Muscle of leg (tissue), 11 donors: ENCODE results near the gene TMEM169. TPM values are rescaled to one million over a fixed set of nuclear protein-coding genes. Genes with fewer than 3 reads are reported as not detected.

Experiments
- DNase-seq: peaks from one replicate; pipeline ENCODE4 v3.0.0; 2013
- H3K27ac ChIP-seq: one replicate; pipeline ENCODE4 v1.5.1; 2013; ENCODE audit warnings: mild to moderate bottlenecking, low read length, control low read depth
- H3K27me3 ChIP-seq: one replicate; pipeline ENCODE4 v1.6.1; 2013; ENCODE audit warnings: low read length; ENCODE audit not compliant: control insufficient read depth, insufficient read depth
- H3K36me3 ChIP-seq: one replicate; pipeline ENCODE4 v1.6.1; 2013; ENCODE audit warnings: low read length; ENCODE audit not compliant: control insufficient read depth, insufficient read depth
- H3K4me1 ChIP-seq: one replicate; pipeline ENCODE4 v1.6.1; 2013; ENCODE audit warnings: low read length; ENCODE audit not compliant: control insufficient read depth, insufficient read depth
- H3K4me3 ChIP-seq: one replicate; pipeline ENCODE4 v1.5.1; 2013; ENCODE audit warnings: low read length, control low read depth
- H3K9me3 ChIP-seq: replicated peaks from 2 replicates; pipeline ENCODE4 v1.6.1; 2013; ENCODE audit warnings: low read depth, low read length; ENCODE audit not compliant: control insufficient read depth
- WGBS: methylation state at CpG from one replicate; pipeline ENCODE4 v1.1.5; 2013; ENCODE audit warnings: missing lambda C conversion rate; ENCODE audit not compliant: insufficient coverage; 5-methylcytosine and 5-hydroxymethylcytosine counted together
- polyA plus RNA-seq, 8 donors: library from polyadenylated mRNA; unstranded; fragments of 120-200 nt; gene quantifications; one replicate each; pipeline versions ENCODE4 v1.2.1 to v1.2.3, GENCODE V29; 2013; ENCODE audit warnings: inconsistent platforms in 1 of 8, low replicate concordance in 1 of 8; ENCODE audit not compliant: insufficient read length in 8 of 8, insufficient read depth in 1 of 8
- total RNA-seq: library from RNA; stranded (reverse); fragments of 120-200 nt; gene quantifications from one replicate; pipeline ENCODE4 v1.2.4, GENCODE V29; 2013

Gene TMEM169
- total and polyA plus RNA-seq, 9 donors: 2.8 to 5.9 (median 3.9) TPM

DNA sequence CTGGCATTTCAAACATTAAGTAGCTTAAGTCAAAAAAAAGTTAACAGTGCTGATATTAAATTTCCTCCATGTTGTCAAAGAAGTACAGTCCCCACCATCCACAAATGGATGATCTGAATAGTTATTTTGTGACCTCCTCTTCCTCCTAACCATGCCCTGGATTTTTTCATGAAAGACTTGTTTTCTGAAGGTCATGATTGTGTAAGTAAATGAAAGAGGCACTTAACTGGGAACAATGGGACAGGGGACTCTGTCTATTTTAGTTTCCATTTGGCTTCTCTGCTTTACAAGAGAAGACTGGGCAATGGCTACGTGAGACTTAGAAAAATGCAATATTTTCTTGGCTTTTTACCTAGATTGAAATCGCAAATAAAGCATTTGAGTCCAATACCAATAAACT, 32.3 kb upstream of the TMEM169 start:
- WGBS: no CpG with 5 or more reads among the region's 2 CpGs
- no peak for DNase-seq
- no peak overlapping the region for H3K27ac ChIP-seq
- no peaks in the 10 kb centered on the region for H3K27me3 ChIP-seq
- no peaks in the 10 kb centered on the region for H3K9me3 ChIP-seq
- H3K4me3 ChIP-seq: no peak overlapping the region
- peaks cover 3% of the 10 kb centered on the region for H3K36me3 ChIP-seq
- no peaks in the 10 kb centered on the region for H3K4me1 ChIP-seq

DNA sequence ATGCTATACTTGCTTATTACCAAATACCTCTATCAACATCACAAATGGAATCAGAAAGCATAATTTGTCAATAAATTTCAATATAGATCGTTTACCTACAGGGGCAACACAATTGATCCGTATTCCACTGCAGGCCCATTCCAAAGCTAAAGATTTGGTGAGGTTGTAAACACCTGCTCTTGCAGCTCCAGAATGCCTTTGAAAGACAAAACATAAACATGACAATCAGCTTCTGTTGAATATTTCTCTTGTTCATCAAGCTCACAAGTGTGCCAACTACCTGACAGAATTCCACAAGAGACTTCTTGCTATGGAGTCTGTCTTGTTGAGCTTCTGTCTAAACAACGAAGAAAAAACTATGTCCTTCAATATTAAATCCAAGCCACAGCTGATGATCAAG, 30.4 kb upstream of the TMEM169 start:
- 100% methylated on average over 2 of the region's 3 CpGs for whole genome bisulfite sequencing
- Histone ChIP-seq H3K27me3 (no peaks in the 10 kb centered on the region), H3K9me3 (no peaks in the 10 kb centered on the region), H3K36me3 (no peaks in the 10 kb centered on the region), H3K27ac (no peak overlapping the region), H3K4me1 (no peaks in the 10 kb centered on the region), H3K4me3 (no peak overlapping the region)
- DNase-seq: no peak

DNA sequence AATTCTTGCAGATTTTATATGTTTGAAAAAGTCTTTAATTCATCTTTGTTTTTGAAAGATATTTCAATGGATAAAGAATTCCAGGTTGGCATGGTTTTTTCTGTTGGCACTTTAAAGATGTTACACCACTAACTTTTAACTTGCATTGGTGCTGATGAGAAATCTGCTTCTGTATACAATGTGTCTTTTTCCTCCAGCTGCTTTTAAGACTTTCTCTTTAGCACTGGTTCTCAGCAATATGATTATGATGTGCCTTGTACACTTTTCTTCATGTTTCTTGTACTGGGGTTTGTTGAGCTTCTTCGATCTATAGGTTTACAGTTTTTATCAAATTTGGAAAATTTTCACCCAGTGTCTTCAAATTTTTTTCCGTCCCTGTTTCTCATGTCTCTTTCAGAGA, 29.3 kb upstream of the TMEM169 start:
- H3K4me1 ChIP-seq: no peaks in the 10 kb centered on the region
- H3K4me3 ChIP-seq: no peak overlapping the region
- no peaks in the 10 kb centered on the region for H3K27me3 ChIP-seq
- no CpG with 5 or more reads among the region's 2 CpGs for WGBS
- DNase-seq: no peak
- H3K9me3 ChIP-seq: no peaks in the 10 kb centered on the region
- no peak overlapping the region for H3K27ac ChIP-seq
- no peaks in the 10 kb centered on the region for H3K36me3 ChIP-seq

DNA sequence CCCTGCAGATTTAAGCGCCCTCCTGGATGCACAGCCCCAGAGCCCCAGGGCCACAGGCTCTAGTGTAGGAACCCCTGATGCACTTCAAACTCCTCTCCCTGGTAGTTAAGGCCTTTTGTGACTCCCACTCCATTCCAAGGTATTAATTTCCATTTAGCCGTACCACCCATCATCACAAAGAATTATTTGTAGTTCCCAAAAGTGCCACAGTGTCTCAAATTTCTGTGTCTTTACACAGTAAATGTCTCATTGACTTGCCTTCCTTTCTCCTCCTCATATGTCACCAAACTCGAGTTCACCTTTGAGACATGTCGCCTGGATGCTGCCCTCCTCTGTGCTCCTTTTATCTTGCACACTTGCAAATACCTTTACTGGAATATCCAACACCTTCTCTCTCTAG, 26.0 kb upstream of the TMEM169 start:
- H3K4me3 ChIP-seq: no peak overlapping the region
- H3K9me3 ChIP-seq: no peaks in the 10 kb centered on the region
- no peaks in the 10 kb centered on the region for H3K4me1 ChIP-seq
- no peaks in the 10 kb centered on the region for H3K27me3 ChIP-seq
- DNase-seq: no peak
- 66% methylated on average over 4 of the region's 4 CpGs for WGBS
- no peak overlapping the region for H3K27ac ChIP-seq
- H3K36me3 ChIP-seq: no peaks in the 10 kb centered on the region

DNA sequence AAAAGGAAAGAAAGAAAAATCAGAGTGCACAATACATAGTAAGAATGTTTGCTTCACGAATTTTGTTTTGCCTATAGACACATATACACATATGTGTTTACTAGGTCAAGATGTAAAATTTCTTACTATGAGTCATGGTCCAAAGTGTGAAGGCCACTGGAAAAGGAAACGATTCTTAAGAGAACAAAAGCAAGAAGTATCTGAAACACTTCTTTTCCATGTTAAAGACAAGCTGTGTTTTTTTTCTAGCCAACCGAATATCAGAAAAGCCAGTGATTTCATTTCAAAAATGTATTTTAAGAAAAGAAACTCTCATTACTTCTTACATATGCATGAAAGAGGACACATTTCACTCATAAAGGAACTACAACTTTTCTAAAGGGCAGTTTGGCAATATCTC, 25.0 kb upstream of the TMEM169 start:
- Histone ChIP-seq H3K27me3 (no peaks in the 10 kb centered on the region), H3K4me3 (no peak overlapping the region), H3K4me1 (no peaks in the 10 kb centered on the region), H3K36me3 (no peaks in the 10 kb centered on the region), H3K9me3 (no peaks in the 10 kb centered on the region), H3K27ac (no peak overlapping the region)
- no CpG with 5 or more reads among the region's 3 CpGs for WGBS
- DNase-seq: no peak

DNA sequence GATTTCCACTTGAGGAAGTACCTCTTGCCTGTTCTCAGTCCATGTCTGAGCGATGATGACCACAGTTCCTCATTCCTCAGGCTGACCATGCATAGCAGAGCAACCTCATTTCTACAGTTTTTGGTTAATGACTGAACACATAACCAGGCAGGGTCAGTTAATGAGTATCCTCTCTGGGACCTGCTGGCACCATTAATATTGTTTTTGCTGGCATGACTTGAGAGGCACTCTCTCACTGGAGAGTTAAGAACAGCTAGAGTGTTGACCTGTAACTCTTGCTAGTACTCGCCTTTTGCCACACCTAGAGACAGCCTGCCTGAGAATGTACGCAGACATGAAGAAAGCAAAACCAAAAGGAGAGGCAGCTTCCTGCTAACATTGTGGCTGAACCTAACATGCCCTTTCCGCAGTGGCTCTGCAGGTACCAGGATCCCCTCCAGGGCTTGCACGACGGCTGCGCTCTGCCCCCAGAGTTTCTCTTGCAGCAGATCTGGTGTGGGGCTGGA, 24.0 kb upstream of the TMEM169 start:
- Histone ChIP-seq H3K4me3 (no peak overlapping the region), H3K36me3 (no peaks in the 10 kb centered on the region), H3K27me3 (no peaks in the 10 kb centered on the region), H3K27ac (no peak overlapping the region), H3K9me3 (no peaks in the 10 kb centered on the region), H3K4me1 (no peaks in the 10 kb centered on the region)
- WGBS: 87% methylated on average over 3 of the region's 7 CpGs
- no peak for DNase-seq

DNA sequence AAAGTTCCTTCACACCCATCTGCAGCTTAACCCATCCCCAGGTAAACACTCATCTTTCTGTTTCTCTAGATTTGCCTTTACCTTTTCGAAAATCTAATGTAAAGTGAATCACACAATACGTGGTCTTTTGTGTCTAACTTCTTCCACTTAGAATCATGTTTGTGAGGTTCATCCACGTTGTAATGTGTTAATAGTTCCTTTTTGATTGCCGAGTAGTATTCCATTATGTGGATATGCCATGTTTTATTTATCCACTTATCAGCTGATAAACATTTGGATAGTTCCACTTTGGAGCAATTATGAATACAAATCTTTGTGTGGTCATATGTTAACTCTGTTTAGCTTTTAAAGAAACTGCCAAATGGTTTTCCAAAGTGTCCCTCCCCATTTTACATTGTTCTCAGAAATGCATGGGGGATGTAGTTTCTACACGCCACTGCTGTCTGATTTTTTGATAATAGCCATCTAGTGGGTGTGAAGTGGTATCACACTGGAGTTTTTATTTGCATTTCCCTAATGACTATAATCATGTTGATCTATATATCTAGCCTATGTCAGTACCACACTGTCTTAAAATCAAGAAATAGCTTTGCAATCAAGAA, 22.4 kb upstream of the TMEM169 start:
- H3K4me3 ChIP-seq: no peak overlapping the region

DNA sequence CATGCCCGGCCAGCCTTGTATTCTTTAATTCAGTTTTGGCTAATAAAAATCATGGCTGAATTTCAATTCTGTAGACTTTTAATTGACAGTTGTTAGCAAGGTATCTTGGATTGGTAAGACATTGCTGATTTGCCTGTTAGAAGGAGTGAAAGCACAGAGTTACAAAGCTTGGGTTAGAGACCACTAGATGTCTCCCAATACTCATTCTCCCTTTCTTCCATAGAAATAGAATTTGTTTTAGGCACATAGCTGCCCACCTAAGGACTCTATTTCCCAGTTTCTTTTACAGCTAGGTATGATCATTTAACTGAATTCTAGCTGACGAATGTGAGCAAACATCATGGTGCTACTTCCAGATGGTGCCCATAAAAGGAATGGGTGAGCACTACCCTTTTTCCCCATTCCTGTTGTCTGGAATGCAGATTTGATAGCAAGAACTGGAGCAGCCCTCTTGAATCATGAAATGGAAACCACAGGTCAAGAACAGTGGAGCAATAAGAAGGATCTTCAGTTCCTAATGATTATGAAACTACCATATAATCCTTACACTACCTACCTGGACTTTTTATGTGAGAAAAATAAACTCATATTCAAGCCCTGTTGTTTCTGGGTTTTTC, 17.6 kb upstream of the TMEM169 start:
- Histone ChIP-seq H3K4me3 (no peak overlapping the region), H3K27me3 (no peaks in the 10 kb centered on the region), H3K4me1 (no peaks in the 10 kb centered on the region), H3K27ac (no peak overlapping the region), H3K36me3 (no peaks in the 10 kb centered on the region), H3K9me3 (no peaks in the 10 kb centered on the region)
- no peak for DNase-seq
- 50% methylated on average over 1 of the region's 2 CpGs for WGBS

More for the DNA sequence above, 22.4 kb upstream of the TMEM169 start:
- DNase-seq: no peak
- no peak overlapping the region for H3K27ac ChIP-seq
- H3K27me3 ChIP-seq: no peaks in the 10 kb centered on the region
- H3K9me3 ChIP-seq: no peaks in the 10 kb centered on the region
- WGBS: no CpG with 5 or more reads among the region's 5 CpGs
- H3K4me1 ChIP-seq: no peaks in the 10 kb centered on the region
- no peaks in the 10 kb centered on the region for H3K36me3 ChIP-seq

DNA sequence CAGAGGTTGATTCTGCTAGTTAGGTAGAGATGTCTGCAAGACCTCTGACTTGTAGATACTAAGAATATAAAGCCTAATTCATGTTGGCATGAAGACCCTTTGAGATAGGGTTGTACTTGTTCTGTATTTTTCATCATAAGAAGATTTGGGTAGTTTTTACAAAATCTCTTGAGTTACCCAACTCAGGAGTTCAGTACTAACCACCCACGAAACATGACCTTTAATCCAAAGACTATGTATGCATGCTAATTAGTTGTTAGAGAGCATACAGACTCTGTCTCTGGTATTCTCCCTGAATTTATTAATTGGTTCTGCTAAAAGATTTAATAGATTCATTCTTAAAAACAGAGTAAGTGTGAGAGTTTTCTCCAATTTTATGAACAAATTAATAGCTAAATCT, 17.1 kb upstream of the TMEM169 start:
- Histone ChIP-seq H3K27me3 (no peaks in the 10 kb centered on the region), H3K27ac (no peak overlapping the region), H3K4me3 (no peak overlapping the region), H3K4me1 (no peaks in the 10 kb centered on the region), H3K36me3 (no peaks in the 10 kb centered on the region), H3K9me3 (no peaks in the 10 kb centered on the region)
- no peak for DNase-seq
- WGBS: no CpG with 5 or more reads among the region's 1 CpG

DNA sequence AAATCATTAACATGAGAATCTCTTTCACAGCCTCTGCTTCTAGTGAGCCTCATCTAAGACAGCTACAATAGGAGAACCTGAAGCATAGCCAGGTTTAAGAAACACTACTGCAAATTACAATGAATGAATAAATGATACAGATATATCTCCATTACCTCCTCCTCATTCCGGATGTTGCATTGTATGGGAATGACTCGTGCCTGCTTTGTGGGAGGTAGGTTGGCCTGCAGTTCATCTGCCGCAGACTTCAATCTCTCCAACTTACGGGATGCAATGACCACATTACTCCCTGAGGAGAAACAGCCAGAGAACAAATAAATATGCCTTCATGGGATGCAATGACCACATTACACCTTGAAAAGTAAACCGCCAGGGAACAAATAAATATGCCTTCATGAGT, 15.5 kb upstream of the TMEM169 start:
- no peak for DNase-seq
- Histone ChIP-seq H3K4me3 (no peak overlapping the region), H3K4me1 (no peaks in the 10 kb centered on the region), H3K36me3 (no peaks in the 10 kb centered on the region), H3K9me3 (no peaks in the 10 kb centered on the region), H3K27me3 (no peaks in the 10 kb centered on the region), H3K27ac (no peak overlapping the region)
- WGBS: no CpG with 5 or more reads among the region's 5 CpGs
